ENCODE data around the gene UBC. TPM values are rescaled to one million over a fixed set of nuclear protein-coding genes. Genes with fewer than 3 reads are reported as not detected.

Gene UBC
- total and polyA plus RNA-seq, 9 of the 15 experiments (the other 6 are each of a cell fraction or from before 2014, with no cell fraction given) = 533 to 1,153 (median 813) TPM

- TF ChIP-seq ZBTB40 (IDR thresholded peaks at IDR 0.05) (0 out of 2 replicates have a peak, but pooled peaks have one; percentile 19), ZBTB40 (CRISPR knock-in tag; IDR thresholded peaks at IDR 0.05) (no peak), ARID1B (IDR thresholded peaks at IDR 0.05) (peak; percentile 56), FOXK2 (conservative IDR thresholded peaks at IDR 0.05 in 1 of 2, IDR thresholded peaks at IDR 0.05 in 1 of 2; ENCODE audit: low read depth in 2 of 2) (peak; percentile 94 to 96), ZNF395 (CRISPR knock-in tag; IDR thresholded peaks at IDR 0.05) (peak; percentile 14; the same call in 1 of the 2 replicates), ZNF316 (IDR thresholded peaks at IDR 0.05) (peak; percentile 5; the same call in 1 of the 2 replicates), ERF (CRISPR knock-in tag; IDR thresholded peaks at IDR 0.05) (0 out of 2 replicates have a peak, but pooled peaks have one; percentile 46), SAFB (IDR thresholded peaks at IDR 0.05; ENCODE audit: borderline replicate concordance, low read depth, low read length) (no peak), FOXA3 (CRISPR knock-in tag; conservative IDR thresholded peaks at IDR 0.05 in 1 of 2, IDR thresholded peaks at IDR 0.05 in 1 of 2) (peak in 1 of 2 experiments; percentile 85; a peak in 3 of 4 replicates), NRF1 (conservative IDR thresholded peaks at IDR 0.05 in 1 of 2, IDR thresholded peaks at IDR 0.05 in 1 of 2) (peak in 1 of 2 experiments; percentile 23; a peak in 2 of 4 replicates)
These were observed 5.3 kb upstream of the UBC start (continued) for GRCh38 chr12:124919521-124920352.

Data from K562 (cell line).